Measurements from ENCODE around the gene FAM193A.

- TF ChIP-seq CTCF (optimal IDR thresholded peaks at IDR 0.05 in 1 of 3, IDR thresholded peaks at IDR 0.05 in 1 of 3, conservative IDR thresholded peaks at IDR 0.05 in 1 of 3; ENCODE audit: extremely low read depth in 1 of 3, insufficient read depth in 2 of 3, low read length in 3 of 3) (no peak), EZH2 (IDR thresholded peaks at IDR 0.05; ENCODE audit: low read length) (no peak)
Observed at GRCh38 chr4:2489081-2489805, 47.2 kb upstream of the FAM193A start.
